HG02623 (cell line): ENCODE data around the gene FREM2.
A peak's percentile ranks its signal among the peaks of the same experiment; 100 is the strongest.

Source experiments
- ATAC-seq: cut with Tn5 transposase; IDR thresholded peaks from one replicate; pipeline ENCODE4 v1.9.1; 2021; ENCODE audit warnings: moderate library complexity; ENCODE audit not compliant: unreplicated experiment

The FREM2 gene

DNA sequence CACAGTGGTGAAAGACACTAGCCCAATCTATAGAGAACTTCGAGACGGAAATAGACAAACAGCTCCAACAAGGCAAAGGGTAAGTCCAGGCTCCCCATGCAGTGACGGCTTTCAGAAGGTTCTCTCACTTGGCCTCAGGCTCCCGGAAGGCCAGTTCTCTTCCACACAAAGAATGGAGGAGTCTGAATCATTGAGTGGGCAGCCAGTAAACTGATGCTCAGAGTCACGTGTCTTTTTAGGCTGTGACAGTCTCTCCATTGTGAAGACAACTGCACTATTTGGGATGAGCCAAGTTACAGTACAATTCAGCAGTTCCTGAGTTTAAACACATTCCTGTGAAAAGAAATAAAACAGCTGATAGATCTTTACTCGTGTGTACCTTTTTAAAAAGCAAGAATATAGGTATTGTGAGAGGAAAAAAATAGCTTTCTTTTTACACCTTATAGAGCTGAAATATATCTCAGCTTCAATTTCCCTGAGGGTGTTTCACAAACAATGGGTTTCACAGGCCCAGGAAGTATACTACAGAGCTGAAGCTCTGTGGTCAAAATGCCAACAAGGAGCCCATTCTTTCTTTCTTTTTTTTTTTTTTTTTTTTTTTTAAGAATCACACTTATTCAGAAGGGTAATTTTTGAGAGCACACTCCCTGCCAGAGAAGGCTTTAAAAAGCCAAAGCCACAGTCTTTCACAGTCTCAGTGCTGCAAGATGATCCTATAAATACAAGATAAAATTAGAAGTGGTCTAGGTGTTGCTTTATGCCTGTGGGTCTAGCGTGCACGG, 135.1 kb downstream of the FREM2 start:
- ATAC-seq = no peak

- peak; percentile 63 for ATAC-seq
Measured at GRCh38 chr13:38824342-38824741, 137.5 kb downstream of the FREM2 start.

DNA sequence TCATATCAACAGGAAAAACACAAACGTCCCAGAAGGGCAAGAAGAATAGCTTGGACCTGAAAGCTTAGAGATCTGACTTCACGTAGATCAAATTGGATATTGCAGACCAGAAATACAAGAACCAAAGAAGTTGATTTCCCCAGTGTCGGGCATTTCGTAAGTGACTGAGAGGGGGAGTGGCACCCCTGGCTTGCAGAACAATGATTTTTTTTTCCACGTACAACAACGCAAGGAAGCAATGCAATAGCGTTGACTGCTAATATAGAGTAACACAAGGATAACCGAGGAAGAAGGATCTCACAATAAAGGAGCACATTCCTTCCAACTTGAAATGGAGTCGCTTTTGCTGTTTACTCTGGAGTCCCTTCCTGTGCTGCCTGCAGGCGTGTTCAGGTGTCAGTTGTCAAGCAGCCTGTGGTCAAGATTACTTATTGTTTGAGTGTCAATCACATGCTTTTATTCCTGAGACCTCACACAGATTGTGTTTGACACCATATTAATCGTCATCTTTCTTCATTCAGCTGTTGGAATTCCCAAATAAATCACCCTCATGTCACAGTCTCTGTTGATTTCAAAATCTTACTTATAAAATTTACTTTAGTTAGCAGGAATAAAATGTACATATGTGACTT, 139.4 kb downstream of the FREM2 start:
- no peak for ATAC-seq

DNA sequence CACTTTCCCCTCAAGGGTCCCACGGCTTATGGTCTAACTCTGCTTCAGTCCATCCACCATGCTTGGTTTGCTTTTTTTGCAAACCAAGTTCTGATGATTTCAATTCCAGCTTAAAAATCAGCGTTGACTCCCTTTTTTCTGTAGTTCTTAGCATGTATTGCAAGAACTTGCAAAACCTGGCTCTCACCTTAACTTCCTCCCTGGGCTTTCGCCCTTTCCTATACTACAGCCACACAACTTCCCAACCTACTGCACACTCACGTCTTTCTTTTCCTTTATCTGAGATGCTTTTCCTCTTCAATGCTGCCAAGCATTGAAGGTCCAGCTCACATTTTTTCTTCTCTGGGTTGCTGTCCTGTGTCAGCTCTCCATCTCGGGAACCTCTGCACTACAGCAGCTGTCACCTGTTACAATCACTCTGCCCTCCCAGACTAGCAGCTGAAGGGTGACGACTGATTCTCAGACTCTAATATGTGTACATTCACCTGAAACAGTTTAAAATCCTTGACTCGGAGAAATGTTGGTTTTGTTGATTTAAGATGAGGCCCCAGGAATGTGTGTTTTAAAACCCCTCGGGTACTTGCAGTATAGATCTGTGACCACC, 143.7 kb downstream of the FREM2 start:
- ATAC-seq = no peak

DNA sequence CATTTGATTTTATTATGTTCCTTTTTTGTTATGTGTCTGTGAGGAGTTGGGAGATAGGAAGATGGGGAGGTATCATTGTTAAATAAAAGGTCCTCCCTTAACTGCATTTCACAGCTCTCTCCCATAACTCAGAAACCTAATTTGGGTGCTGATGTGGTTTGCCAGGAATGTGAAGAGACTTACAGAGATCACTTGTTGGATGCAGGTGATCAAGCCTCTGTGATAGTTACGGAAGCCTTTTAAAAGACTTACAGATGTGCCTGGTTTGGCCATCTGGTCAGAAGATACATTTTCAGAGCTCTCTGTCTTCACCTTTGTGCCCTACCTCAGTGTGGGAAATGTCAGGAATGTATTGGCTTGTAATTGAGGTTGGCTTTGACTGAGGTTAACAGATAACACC, 157.7 kb downstream of the FREM2 start:
- no peak for ATAC-seq

GRCh38 chr13:38848360-38848759, 161.5 kb downstream of the FREM2 start:
- ATAC-seq = no peak

DNA sequence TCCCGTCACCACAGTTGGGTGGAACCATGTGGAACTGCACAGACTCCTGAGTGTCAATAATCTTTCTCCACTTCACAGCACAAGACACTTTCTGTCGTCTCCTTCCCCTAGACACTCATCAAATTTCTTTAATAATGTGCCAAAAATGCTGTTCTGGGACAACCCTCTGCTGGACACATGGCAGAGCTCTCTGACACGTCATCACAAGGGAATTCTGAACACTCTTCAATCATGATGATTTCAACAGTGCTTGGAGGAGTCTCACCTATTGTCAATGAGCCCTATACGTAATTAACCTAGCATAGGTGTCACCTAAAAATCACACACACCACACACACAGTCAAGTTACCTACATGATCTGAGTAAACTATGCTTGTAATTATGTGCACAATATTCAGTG, 162.4 kb downstream of the FREM2 start:
- no peak for ATAC-seq

DNA sequence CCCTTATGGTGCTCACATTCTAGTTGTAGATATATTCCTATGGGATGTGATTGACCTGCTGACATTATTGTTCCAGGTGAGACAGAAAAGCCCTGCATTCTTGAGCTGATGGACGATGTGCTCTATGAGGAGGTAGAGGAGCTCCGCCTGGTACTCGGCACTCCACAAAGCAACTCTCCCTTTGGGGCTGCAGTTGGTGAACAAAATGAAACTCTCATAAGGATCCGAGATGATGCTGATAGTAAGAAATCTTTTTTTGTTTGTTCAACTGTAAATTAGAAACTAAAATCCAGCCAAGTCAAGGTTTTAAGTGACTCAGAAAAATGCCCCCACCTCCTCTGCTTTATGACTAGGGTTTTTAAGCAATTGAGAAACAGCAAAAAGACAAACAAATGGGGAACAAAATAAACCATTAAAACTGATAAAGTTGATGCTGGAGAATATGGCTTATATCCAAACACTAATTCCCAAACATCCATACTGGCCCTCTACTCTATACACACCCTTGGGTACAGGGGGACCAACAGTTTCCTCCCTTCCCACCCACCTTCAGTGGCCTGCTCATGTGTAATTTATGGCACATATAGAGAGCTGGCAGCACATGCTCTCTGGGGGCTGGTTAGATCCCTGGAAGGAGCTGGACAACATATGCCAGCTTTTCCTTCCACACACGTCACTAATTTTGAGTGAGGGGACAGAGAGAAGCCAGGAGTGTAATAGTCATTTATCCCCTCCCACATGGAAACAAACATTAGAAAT, 164.2 kb downstream of the FREM2 start:
- peak; percentile 72 for ATAC-seq

DNA sequence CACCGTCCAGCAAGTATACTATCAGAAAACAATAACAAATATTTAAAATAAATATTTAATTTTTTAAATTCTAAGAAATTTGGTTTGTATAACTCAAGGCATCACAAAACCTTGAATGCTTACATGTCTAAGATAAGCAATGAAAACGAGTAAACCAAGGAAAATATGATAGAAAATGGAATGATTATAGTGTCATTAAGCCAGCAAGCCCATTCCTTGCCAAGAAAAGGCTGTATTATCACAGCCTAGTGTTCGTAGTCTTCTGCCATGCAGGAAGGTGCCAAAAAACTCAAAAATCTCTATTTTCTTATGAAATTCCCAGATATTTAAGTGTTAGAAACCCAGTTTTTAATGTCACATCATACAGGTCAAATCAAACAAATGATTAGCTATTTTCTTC, 167.3 kb downstream of the FREM2 start:
- ATAC-seq = no peak

DNA sequence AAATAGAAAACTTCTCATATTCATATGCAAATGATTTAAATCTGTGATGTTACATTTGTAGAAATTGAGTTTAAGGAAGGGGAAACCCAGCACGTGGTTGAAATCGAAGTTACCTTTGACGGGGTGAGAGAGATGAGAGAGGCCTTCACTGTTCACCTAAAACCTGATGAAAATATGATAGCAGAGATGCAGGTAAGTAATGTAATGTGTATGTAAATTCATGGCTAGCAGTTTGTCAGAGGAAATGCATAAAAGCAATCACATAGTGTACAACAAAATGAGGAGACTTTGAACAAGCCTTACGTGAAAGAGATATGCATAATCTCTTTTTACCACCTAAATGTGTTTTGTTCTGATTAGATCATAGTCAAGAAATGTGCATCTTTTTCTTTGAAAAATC, 169.2 kb downstream of the FREM2 start:
- ATAC-seq = no peak

DNA sequence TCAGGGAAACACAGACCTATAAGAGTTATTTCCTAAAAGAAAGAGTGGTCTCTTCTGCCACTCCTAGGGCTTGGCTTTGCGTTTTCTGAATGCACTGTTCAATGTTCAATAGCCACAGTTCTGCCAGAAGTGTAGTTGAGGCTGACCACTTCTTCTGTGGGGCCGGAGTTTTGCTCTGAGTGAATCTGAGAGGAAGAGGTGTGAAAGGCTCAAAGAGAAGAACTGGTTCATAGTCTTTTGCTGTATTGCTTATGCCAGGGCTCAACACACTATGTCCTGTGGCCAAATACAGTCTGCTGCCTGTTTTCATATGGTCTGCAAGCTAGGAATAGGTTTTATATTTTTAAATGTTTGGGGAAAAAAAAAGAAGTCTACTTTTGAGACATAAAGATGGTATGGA, 175.6 kb downstream of the FREM2 start:
- no peak for ATAC-seq

- no peak for ATAC-seq
Measured at GRCh38 chr13:38863536-38863935, 176.7 kb downstream of the FREM2 start.

- no peak for ATAC-seq
Measured at GRCh38 chr13:38866649-38867048, 179.8 kb downstream of the FREM2 start.

GRCh38 chr13:38868399-38868798, 181.5 kb downstream of the FREM2 start:
- ATAC-seq = no peak

- ATAC-seq = no peak
Measured at GRCh38 chr13:38868870-38869269, 182.0 kb downstream of the FREM2 start.

DNA sequence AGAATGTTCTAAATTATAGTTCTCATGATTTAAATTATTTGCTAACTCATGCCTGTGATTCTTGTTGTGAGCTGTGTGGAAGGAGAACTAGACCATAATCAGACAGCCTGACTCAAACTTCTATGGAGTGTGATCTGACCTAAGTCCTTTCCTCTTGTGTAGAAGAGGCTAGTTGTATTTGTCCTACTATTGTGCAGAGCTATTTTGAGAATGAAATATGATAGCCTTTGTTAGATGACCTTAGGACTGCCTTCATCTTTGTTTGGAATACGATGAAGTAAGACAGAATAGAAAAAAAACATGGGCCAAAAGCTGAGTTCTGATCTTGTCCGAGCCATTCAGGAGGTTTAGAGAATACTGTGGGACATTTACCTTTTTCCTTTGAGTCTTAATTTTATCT, 184.4 kb downstream of the FREM2 start:
- no peak for ATAC-seq

- ATAC-seq = no peak
Measured at GRCh38 chr13:38872693-38873092, 185.8 kb downstream of the FREM2 start.

GRCh38 chr13:38875186-38875875, 188.5 kb downstream of the FREM2 start:
- ATAC-seq = no peak

DNA sequence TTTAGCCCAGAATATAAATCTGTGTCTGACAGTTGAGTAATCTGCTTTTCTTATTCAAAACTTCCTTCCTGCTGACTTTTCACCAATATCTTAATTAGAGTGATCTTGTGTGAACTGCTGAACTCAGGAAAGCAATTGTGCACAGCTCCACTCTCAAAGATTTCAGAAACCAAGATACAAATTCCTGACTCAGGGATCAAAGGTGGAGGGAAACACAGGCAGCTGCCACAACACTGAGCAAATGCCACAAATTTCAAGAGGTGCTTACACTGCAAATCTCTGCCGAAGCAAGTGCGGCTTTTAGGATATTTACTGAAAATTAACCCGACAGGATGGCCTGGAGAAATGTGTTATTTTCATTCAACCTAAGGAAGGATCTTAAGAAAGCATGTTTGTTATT, 192.4 kb downstream of the FREM2 start:
- no peak for ATAC-seq

DNA sequence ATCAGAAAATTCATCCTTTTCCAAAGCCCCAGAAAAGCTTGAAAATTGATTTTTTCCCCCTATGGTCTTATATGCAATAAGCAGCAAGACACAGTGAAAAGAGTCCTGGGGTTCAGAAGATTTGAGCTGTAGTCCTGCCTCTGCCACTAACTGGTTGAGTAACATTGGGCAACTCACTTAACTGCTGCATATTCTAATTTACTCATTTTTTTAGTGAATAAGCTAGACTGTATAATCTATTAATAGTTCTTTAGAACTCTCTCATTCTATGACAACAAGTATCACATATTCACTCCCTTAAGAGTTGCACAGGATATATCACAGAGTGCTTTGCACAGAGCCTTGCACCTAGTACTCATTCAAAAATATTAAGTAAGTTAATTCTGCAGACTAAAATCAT, 192.9 kb downstream of the FREM2 start:
- ATAC-seq = no peak

DNA sequence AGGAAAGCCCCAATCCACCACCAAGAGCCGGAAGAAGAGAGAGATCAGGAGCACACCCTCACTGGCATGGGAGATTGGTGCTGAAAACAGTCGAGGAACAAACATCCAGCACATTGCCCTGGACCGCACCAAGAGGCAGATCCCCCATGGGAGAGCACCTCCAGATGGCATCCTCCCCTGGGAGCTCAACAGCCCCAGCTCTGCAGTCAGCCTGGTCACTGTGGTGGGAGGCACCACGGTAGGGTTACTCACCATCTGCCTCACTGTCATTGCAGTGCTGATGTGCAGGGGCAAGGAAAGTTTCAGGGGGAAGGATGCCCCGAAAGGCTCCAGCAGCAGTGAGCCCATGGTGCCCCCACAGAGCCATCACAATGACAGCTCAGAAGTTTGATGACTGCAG, 193.5 kb downstream of the FREM2 start:
- ATAC-seq = no peak
